PC-3 (cell line): ENCODE data around the gene SORL1-AS1.
"Not testable (repeated sequence)": the region's sequence is repeated elsewhere in the genome, so short reads cannot be mapped to it uniquely, and the experiment has no call there.

ENCODE experiments used
- EZH2 ChIP-seq: fragments of 300-600 bp; sonication (generic); IDR thresholded peaks from one replicate; pipeline ENCODE4 v1.6.1; 2017; ENCODE audit warnings: antibody characterized with exemption, mild to moderate bottlenecking, low read length; ENCODE audit not compliant: unreplicated experiment
- TF ChIP-seq, protein P1 (sequence below): fragments of 300-600 bp; sonication (generic); conservative IDR thresholded peaks from 2 replicates; pipeline ENCODE4 v1.5.1; 2017; ENCODE audit warnings: antibody characterized with exemption, low read depth, mild to moderate bottlenecking, low read length

DNA sequence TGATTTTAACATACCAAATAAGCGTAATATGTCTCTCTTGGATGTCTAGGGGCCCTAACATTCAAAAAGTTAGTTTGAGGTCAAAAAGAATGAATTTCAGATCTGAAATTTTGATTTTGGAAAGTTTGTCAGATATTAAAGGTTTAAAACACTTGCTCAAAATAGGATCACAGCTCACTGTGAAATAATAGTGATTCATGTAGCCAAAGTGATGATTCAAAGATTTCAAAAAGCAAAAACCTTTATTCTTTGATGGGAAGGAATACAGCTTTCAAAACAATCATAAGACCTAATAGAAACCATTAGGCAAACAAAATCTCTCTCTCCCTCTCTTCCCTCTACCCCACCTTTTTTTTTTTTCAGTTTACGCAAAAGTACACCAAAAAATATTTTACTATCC lies 42.7 kb downstream of the SORL1-AS1 start:
- TF ChIP-seq, protein P1, sequence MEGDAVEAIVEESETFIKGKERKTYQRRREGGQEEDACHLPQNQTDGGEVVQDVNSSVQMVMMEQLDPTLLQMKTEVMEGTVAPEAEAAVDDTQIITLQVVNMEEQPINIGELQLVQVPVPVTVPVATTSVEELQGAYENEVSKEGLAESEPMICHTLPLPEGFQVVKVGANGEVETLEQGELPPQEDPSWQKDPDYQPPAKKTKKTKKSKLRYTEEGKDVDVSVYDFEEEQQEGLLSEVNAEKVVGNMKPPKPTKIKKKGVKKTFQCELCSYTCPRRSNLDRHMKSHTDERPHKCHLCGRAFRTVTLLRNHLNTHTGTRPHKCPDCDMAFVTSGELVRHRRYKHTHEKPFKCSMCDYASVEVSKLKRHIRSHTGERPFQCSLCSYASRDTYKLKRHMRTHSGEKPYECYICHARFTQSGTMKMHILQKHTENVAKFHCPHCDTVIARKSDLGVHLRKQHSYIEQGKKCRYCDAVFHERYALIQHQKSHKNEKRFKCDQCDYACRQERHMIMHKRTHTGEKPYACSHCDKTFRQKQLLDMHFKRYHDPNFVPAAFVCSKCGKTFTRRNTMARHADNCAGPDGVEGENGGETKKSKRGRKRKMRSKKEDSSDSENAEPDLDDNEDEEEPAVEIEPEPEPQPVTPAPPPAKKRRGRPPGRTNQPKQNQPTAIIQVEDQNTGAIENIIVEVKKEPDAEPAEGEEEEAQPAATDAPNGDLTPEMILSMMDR = not testable (repeated sequence)
- TF ChIP-seq EZH2 = not testable (repeated sequence)
